Raji (cell line): Measurements from ENCODE around the gene ERVK3-1.
A peak's percentile ranks its signal among the peaks of the same experiment; 100 is the strongest.

ENCODE experiments used
- POLR2A ChIP-seq: IDR thresholded peaks from 2 replicates; pipeline ENCODE4 v1.6.1; 2011; ENCODE audit warnings: low read depth, low read length, control low read depth; ENCODE audit not compliant: insufficient read depth

Gene ERVK3-1

DNA sequence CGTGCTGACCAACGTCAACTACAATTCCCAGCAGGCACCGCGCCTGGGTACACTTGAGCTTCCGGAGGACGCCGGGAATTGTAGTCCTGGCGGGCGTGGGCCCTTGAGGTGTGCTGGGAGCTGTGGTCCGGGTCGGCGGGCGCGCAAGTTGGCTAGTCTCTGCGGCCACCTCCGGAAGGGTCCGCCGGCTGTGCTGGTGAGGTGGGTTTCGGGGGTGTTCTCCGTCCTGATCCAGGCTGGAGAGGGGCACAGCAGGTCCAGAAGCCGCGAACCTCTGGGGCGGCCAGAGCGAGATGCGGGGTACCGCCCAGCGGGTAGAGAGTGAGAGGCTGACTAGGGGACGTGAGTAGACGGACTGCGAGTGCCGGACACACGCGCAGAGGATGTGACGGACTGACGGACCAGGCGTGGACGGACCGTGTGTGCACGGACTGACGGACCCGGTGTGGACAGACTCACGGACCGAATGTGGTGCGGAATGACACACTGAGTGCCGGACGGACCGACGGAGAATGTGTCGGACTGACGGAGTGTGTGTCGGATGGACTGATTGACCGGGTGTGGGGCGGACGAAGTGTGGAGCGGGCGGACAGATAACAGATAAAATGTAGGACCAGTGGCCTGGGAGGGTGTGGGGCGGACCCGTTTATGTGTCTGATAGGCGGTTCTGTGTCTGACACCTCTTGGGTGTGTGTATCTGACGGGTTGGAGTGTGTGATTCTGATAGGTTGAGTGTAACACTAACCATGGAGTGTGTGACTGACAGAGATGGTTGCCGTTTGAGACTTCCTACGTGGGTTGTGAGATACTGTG lies 21.9 kb downstream of the ERVK3-1 start, which contains the start of gene ZSCAN22:
ZSCAN22 (plus strand) TSS at position 81 of the 813 bp plus-strand sequence. CDS start 7,809 bp downstream, outside the sequence.
- TF ChIP-seq POLR2A, result peak; percentile 52

DNA sequence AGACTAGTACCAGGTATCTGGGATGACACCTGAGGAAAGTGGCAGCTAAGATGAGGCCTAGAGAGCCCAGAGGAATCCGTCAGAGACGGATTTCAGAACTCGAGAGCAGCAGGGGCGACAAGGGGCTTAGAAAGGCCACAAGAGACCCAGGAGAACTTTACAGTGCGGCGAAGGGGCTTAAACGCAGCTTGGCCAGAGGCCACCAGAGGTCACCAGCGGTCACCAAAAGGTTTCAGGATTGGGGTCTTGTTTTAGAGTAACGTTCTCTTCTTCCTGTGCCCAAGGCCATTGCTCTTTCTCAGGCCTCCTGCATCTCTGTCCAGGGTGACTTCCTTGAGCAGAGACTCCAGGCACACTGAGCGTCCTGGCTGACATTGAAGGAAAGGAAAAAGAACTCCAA lies 23.8 kb downstream of the ERVK3-1 start:
- TF ChIP-seq POLR2A, result no peak

DNA sequence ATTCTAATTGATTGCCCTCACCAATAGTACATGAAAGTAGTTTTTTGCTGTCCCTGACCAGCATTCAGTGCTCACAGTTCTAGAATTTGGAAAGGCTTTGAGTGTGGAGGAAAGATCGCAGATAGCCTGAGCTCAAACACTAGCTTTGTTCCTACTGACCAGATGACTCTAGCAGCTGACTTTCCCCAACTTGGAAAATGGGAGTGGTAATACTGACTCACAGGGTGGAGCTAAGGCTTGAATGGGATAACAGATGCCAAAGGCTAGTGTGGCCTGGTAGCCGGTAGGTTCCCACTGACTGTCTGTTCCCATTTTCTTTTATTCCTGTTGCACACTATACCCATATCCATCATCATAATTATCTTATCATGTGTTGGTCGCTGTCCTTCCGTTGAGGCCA lies 25.3 kb downstream of the ERVK3-1 start:
- no peak for TF ChIP-seq POLR2A

DNA sequence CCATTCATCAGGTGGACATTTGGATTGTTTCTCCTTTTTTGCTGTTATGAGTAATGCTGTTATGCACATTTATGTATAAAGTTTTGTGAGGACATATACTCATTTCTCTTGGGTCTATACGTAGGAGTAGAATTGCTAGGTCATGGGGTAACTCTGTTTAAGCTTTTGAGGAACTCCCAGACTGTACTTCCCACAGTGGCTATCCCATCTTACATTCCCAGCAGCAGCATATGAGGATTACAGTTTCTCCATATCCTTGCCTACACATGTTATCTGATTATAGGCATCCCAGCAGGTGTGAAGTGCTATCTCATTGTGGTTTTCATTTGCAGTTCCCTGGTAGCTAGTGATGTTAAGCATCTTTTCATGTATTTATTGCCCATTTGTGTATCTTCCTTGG lies 27.5 kb downstream of the ERVK3-1 start:
- TF ChIP-seq POLR2A, result no peak

DNA sequence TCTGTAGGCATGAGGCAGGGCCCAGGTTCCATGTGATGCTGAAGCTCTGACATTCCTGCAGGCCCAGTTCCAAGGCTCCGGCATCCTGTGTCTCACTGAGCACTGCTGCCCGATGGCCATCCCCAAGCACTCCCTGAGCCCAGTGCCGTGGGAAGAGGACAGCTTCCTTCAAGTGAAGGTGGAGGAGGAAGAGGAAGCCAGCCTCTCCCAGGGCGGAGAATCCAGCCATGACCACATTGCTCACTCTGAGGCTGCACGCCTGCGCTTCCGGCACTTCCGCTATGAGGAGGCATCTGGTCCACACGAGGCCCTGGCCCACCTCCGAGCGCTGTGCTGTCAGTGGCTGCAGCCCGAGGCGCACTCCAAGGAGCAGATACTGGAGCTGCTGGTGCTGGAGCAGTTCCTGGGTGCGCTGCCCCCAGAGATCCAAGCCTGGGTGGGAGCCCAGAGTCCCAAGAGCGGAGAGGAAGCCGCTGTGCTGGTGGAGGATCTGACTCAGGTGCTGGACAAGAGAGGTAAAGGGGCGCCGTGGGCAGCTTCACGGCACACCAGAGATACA lies 29.6 kb downstream of the ERVK3-1 start:
- TF ChIP-seq POLR2A, result no peak

DNA sequence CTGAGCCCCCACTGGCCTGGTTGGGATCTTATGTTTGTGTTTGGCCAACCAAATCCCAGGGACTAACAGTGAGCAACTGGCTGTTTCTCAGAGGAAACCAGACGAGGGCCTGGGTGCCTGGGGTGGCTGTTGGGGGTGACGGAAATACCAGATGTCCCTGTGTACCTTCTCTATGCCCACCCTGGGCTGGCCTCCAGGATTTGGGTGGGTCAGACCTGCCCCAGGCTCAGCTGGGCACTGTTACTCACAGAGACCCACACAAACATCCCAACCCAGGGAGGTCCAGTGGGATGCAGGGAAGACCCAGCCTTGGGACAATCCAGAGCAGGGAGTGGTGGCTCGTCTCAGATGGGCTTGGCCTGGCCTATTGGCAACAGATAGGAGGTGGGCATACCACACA lies 30.5 kb downstream of the ERVK3-1 start:
- no peak for TF ChIP-seq POLR2A

DNA sequence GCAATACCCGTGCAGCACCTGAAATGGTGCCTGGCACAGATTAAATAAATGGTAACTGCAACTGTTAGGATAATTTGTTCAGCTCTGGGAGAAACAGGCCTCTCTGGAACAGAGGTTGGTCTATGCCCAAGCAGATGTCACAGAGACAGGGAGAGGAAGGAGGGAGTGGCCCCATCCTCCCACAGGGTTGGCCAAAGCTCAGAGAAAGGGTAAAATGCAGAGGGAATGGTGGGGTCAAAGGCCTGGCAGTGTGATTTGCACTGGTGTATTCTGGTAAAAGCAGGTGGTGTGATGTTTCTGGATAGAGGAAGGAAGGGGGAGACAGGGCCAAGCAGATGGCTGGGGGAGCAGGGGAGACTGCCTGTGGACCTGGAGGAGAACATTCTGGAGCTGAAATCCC lies 31.0 kb downstream of the ERVK3-1 start:
- no peak for TF ChIP-seq POLR2A

DNA sequence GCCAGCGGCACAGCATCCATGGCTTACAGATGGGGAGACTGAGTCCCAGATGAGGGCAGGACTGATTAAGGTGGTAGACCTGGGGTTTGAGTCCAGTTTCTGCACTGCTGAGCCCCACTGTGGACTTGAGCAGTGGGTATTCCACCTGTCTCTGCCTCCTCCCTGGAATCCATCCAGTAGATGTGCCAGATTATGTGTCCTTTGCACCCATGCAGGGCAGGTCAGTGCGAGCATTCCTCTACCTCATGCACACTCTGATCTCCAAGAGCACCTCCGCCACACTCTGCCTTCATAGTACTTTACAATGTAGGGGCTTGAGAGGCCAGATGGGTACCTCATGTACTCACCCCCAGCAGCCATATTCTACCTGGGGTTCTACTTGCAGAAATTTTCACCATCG lies 31.6 kb downstream of the ERVK3-1 start:
- no peak for TF ChIP-seq POLR2A

DNA sequence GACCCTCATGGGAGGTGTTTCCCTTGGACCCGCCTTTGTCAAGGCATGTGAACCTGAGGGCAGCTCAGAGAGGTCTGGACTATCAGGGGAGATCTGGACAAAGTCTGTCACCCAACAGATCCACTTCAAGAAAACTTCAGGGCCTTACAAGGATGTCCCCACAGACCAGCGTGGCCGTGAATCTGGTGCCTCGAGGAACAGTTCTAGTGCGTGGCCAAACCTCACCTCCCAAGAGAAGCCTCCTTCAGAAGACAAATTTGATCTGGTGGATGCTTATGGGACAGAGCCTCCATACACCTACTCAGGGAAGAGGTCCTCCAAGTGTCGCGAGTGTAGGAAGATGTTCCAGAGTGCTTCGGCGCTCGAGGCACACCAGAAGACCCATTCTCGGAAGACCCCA lies 33.2 kb downstream of the ERVK3-1 start:
- no peak for TF ChIP-seq POLR2A

DNA sequence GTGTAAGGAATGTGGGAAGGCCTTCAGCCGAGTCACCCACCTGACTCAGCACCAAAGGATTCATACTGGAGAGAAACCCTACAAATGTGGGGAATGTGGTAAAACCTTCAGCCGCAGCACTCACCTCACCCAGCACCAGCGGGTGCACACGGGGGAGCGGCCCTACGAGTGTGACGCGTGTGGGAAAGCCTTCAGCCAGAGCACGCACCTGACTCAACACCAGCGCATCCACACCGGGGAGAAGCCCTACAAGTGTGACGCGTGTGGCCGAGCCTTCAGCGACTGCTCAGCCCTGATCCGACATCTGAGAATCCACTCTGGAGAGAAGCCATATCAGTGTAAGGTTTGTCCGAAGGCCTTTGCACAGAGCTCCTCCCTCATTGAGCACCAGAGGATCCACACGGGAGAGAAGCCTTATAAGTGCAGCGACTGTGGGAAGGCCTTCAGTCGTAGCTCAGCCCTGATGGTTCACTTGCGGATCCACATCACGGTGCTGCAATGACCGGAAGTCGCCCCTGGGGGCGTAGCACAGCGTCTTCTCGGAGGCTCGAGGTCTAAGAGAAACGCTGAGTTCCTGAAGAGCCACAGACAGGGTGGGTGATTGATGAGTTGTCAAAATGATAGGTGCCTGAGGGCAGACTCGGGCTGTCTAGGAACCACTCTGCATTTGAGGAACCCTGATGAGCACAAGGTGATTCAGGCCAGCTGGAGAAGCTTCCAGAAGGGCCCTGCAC lies 33.8 kb downstream of the ERVK3-1 start:
- TF ChIP-seq POLR2A, result no peak

DNA sequence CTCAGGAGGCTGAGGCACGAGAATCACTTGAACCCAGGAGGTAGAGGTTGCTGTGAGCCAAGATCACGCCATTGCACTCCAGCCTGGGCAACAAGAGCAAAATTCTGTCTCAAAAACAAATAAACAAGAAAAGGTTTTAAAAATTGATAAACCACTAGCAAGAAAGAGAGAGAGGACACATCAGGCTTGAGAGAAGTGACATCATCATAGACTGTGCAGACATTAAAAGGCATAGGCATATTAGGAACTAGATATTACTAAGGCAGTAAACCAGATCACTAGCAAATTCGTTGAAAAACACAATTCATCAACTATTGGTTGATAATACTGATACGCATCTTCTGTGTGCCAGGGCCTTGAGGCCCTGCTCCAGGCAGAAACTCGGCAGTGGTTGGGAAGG lies 40.4 kb downstream of the ERVK3-1 start:
- no peak for TF ChIP-seq POLR2A

DNA sequence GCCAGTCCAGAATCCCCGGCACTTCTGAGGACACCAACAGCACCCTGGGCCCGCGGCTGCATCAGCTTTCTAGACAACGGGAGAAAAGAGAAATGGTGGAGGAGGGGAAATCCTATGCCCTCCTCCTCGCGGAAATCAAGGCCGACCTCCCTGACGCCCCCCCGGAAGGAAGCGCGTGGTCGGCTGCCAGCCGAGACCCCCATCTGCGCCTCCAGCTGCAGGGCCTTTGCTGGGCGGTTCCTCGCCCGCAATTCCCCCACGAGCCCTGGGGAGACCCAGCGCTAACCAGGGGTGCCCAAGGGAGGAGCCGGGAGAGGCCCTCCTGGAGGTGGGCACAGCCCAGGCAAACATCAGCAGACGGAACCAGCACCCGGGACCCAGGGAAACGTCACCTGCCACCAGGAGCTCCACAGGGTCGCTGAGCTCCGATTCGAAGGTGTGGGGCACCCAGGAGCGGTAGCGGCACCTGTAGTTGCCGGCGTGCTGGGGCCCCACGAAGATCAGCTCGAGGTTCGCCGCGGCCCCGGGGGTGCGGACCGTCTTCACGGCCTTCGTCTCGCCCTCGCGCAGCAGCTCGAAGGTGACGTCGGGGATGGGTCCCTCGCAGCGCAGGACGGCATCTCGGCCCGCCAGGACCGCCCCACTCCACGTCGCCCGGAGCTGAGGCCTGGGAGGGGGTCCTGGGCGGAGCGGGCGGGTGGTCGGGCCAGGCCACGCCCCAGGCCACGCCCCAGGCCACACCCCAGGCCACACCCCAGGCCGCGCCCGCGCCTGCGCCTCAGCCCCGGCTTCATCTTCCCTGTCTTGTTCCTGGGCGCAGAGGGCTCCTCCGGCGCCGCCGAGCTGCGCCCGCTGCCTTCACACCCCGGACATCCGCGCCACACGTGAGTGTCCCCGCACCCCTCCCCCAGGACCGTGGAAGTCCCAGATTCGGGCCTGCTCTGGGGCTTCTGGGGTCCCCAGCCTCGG lies 42.1 kb downstream of the ERVK3-1 start:
- peak; percentile 62 for TF ChIP-seq POLR2A

DNA sequence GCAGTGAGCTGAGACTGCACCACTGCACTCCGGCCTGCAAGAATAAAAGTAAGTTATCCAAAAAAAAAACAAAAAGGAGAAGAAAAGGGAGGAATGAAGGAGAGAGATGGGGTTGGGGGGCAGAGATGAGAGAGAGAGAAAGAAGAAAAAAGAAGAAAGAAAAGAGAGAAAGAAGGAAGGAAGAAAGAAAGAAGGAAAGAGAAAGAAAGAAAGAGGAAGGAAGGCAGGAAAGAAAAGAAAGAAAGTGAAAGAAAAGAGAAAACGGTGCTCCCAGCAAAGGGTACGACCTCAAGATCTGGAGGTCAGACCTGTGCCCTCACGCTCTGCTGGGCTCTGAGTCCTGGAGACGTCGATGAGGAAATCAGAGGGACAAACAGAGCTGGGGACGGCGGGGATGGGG lies 44.4 kb downstream of the ERVK3-1 start:
- no peak for TF ChIP-seq POLR2A

DNA sequence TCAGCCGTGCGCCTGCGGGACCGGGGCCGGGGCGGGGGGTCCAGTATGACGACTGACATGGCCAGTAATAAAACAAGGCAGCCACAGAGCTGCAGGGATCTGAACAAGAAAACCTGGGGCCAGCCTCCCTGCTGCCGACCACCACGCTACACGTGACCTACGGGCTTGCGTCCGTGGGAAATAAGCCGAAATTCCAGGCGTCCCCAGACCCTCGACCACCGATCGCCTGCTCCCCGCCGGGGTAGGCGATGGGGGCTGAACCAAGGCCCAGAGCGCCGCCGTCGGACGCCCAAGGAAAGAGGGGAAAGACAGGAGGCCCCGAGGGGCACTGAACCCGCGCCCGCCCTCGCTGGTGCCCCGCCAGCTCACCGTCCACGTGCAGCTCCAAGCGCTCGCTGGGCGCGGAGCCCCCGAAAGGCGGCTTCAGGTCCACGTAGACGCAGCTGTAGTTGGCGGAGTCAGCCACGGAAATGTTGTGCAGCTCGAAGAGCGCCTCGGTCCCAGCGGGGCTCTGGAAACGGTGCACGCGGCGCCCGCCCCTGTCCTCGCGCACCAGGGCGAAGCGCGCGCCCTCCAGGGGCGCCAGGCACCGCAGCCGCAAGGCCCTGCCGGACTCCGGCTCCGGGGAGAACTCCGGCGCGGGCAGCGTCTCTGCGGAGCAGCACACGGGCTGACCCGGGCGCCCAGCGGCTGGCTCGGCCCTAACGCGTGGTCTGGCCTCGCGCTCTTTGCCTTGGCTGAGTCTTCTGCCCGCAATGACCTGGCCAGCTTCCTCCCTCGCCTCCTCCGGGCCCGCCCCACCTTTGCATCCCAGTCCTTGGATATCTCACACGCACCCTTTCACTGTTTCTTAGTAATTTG lies 45.1 kb downstream of the ERVK3-1 start:
- TF ChIP-seq POLR2A, result no peak
